Uterus (tissue), 2 donors: ENCODE data around the gene PRKG1.

Experiments used
- POLR2A ChIP-seq, 2 donors: fragments of 450-650 bp; IDR thresholded peaks; one replicate each; pipeline ENCODE4 v1.6.1; 2016; ENCODE audit warnings: antibody characterized with exemption in 2 of 2, mild to moderate bottlenecking in 1 of 2, moderate library complexity in 1 of 2
- TF ChIP-seq, protein P1 (sequence below), 4 experiments: fragments of 200-600 bp in 2 of 4; fragments of 450-650 bp in 2 of 4; sonication (generic) in 2 of 4; IDR thresholded peaks; one replicate each; pipeline ENCODE4 v1.5.1; 2016 to 2019; ENCODE audit warnings: antibody characterized with exemption in 4 of 4, mild to moderate bottlenecking in 2 of 4, moderate library complexity in 1 of 4

GRCh38 chr10:51861731-51862130 is 787.4 kb downstream of the PRKG1 start:
- TF ChIP-seq, protein P1, sequence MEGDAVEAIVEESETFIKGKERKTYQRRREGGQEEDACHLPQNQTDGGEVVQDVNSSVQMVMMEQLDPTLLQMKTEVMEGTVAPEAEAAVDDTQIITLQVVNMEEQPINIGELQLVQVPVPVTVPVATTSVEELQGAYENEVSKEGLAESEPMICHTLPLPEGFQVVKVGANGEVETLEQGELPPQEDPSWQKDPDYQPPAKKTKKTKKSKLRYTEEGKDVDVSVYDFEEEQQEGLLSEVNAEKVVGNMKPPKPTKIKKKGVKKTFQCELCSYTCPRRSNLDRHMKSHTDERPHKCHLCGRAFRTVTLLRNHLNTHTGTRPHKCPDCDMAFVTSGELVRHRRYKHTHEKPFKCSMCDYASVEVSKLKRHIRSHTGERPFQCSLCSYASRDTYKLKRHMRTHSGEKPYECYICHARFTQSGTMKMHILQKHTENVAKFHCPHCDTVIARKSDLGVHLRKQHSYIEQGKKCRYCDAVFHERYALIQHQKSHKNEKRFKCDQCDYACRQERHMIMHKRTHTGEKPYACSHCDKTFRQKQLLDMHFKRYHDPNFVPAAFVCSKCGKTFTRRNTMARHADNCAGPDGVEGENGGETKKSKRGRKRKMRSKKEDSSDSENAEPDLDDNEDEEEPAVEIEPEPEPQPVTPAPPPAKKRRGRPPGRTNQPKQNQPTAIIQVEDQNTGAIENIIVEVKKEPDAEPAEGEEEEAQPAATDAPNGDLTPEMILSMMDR (IDR thresholded peaks at IDR 0.05) = no peak
- no peak for TF ChIP-seq POLR2A (IDR thresholded peaks at IDR 0.05)
